NCI-H2227 (cell line): ENCODE measurements around the gene CAPN10.
"Not testable (repeated sequence)": the region's sequence is repeated elsewhere in the genome, so short reads cannot be mapped to it uniquely, and the experiment has no call there.

Experiments used
- DNase-seq: peaks from one replicate; lab custom pipeline; 2025; ENCODE audit not compliant: unreplicated experiment; lab: John Stamatoyannopoulos, UW

The CAPN10 gene, protein sequence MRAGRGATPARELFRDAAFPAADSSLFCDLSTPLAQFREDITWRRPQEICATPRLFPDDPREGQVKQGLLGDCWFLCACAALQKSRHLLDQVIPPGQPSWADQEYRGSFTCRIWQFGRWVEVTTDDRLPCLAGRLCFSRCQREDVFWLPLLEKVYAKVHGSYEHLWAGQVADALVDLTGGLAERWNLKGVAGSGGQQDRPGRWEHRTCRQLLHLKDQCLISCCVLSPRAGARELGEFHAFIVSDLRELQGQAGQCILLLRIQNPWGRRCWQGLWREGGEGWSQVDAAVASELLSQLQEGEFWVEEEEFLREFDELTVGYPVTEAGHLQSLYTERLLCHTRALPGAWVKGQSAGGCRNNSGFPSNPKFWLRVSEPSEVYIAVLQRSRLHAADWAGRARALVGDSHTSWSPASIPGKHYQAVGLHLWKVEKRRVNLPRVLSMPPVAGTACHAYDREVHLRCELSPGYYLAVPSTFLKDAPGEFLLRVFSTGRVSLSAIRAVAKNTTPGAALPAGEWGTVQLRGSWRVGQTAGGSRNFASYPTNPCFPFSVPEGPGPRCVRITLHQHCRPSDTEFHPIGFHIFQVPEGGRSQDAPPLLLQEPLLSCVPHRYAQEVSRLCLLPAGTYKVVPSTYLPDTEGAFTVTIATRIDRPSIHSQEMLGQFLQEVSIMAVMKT

DNA sequence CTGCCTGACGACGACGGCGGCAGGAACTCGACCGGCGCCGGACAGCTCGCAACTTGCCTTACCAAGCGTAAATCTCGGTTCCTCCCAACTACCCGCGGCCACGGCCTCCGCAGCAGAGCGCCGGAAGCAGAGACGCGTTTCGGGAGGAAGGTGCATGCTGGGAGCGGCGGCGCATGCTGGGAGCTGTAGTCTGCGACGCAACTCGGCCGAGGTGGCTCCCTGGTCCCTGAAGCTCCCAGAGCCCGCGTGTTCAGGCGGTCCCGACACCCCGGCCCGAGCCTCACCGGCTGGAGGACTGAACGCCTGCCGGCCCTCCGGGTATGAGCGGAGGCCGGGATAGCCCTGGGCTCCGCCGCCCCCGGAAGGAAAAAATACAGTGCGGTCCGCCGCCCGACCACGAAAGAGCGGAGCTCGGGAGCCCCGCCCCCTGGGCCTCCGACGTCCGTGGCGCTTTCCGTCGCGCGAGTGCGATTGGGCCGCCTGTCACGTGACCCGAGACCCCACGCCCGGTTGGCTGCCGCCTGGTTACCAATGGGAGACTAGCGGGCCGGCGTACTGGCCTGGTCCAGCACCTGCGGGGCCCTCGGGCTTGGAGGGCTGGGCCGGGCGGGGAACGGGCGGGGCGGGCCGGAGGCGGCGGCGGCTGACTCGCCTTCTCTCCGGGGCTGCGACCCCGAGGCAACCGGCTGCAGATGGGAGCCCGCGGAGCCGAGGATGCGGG is at the start of gene CAPN10:
CAPN10 (plus strand) TSS at position 537 of the 721 bp plus-strand sequence; CDS start at position 715, 178 bp downstream.
- peak; percentile 99 for DNase-seq

DNA sequence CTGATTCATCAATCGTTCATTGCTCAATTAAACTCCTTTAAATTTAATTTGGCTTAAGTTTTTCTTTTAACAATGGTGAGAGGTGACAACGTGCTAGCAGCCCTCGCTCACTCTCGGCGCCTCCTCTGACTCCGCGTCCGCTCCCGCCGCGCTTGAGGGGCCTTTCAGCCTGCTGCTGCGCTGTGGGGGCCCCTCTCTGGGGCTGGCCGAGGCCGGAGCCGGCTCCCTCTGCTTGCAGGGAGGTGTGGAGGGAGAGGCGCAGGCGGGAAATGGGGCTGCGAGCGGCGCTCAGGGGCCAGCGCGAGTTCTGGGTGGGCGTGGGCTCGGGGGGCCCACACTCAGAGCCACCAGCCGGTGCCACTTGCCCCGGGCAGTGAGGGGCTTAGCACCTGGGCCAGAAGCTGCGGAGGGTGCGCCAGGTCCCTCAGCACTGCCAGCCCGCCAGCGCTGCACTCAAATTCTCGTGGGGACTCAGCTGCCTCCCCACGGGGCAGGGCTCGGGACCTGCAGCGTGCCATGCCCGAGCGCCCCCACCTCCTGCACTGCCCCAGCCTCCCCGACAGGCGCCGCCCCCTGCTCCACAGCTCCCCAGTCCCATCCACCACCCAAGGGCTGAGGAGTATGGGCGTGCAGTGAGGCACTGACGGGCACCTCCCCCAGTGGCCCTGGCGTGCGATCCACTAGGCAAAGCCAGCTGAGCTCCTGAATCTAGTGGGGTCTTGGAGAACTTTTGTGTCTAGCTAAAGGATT is 48.3 kb upstream of the CAPN10 start:
- DNase-seq: no peak

DNA sequence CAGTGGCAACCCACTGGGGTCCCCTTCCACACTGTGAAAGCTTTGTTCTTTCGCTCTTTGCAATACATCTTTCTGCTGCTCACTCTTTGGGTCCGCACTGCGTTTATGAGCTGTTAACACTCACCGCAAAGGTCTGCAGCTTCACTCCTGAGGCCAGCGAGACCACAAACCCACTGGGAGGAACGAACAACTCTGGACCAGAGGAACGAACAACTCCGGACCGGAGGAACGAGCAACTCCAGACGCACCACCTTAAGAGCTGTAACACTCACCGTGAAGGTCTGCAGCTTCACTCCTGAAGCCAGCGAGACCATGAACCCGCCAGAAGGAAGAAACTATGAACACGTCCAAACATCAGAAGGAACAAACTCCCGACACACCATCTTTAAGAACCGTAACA is 47.4 kb upstream of the CAPN10 start:
- DNase-seq: not testable (repeated sequence)

DNA sequence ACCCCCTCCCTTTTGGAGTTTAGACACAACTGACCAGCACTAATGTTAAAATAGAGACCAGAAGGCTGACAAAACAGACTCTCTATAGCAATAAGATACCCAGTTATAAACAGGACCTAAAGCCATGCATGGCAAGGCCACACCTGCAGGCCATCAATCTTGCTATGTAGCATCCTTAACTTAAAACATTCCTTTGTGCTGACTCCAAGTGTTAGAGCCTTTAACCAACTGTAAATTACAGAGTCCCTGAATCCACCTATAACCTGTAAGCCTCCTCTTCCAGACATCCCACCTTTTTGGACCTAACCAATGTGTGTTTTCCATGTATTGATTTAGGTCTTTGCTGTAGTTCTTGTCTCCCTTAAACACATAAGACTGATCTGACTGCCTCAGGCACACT is 46.6 kb upstream of the CAPN10 start:
- DNase-seq: no peak

DNA sequence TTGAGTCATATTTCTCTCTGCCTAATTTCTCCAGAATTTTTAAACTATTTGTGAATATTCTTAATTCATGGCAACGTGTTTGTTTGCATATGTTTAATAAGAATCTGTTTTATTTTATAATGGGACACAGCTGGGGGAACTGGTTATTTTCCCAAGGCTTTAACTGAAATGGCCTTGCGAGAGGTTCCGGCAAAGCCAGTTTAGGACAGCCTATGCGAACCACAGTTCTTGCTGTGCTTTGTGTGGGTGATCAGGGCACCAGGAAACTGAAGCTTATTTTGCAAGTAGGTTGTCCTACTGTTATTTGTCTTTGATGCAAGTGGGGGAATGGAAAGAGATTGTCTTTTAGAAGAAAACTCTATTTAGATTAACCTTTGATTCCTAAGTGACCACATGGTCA is 35.2 kb upstream of the CAPN10 start:
- no peak for DNase-seq

DNA sequence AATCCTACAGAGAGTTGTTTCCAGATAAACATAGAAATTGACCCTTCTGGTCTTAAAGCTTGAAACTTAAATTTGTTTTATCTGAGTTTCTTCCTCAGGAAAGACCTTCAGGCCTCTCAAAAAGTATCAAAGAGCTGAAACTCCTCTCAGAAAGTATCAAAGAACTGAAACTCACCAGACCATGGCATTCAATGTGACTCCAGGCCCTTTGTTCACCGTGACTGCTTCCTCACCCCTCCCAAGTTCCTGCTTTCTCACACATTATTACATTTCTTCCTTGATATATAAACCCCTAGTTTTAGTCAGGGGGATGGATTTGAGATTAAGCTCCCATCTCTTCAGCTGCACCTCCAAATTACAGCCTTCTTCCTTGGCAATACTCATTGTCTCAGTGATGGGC is 34.7 kb upstream of the CAPN10 start:
- no peak for DNase-seq

DNA sequence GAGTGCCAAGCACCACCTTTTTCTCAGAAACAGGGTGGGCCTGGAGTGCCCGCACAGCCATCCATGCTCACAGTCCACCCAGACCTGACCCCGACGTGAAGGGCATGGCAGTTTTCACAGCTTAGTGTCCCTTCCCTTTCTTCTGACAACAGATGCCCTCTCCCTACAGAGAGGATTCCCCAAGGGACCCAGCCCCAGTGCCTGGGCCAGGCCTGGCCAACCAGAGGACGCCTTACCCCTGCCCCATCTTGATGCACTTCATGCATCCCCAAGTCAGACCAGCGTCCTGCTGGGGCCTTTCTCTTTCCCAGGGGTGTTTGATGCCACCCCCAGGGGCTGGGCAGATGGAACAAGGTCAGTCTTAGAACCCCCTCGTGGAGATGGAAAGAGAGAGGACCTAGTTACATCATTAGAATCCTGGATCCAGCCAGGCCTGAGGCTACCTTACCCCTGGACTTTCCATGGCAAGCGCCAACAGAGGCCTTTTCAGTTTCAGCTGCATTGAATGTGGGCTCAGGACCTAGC is 32.5 kb upstream of the CAPN10 start:
- no peak for DNase-seq

DNA sequence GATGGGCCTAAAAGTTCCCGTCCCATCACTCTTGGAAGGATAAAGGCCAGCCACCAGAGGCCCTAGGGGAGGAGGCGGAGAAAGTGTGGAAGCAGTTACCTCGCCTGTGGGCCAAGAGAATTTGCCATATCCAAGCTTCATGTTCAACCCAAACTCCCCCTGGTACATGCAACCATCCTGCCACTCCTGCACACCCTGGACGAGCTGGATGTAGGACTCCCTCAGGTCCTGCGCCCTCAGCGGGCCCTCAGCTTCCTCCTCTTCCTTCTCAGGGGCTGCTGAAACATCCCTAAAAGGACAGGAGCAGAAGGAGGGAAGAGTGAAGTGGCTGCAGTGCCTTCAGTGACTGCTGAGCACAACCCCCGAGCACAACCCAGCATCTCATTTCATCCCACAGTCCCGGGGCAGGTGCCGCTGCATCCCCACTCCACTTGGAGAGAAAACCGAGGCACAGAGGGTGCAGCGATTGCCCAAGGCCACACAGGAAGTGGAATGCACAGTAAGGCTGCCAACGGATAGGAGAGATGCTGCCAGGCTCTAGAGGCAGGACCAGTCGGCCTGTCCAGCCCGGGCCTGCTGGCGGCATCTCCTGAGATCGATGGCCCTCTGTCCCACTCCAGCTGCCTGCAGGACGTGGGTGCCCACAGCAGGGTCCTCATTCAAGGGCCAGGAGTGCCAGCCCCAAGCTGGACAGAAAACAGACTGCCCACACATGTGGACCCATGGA is 31.6 kb upstream of the CAPN10 start:
- no peak for DNase-seq

DNA sequence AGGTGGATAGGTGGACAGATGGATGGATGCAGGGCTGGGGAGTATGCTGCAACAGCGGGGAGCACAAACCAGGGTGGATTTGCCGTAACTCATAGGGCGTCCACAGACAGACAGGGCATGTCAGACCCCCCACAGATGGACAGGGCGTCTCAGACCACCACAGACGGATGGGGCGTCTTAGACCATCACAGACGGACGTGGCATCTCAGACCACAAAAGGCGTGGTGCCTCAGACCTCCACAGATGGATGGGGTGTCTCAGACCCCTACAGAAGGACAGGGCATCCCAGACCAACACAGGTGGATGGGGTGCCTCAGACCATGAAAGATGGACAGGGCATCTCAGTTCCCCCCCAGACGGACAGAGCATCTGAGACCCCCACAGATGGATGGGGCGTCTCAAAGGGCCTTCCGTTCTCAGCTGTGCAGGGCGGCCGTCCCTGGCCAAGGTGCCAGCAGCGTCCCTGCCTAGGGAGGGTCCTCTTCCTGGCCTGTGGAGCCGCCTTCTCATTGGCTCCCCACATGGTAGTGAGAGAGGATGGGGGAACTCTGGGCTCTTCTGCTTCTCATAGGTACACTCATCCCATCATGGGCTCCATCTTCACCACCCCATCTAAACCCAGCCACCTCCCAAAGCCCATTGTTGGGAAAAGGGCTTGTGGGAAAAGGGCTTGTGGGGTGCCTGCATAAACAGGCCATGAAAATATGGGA is 30.8 kb upstream of the CAPN10 start:
- DNase-seq: no peak

DNA sequence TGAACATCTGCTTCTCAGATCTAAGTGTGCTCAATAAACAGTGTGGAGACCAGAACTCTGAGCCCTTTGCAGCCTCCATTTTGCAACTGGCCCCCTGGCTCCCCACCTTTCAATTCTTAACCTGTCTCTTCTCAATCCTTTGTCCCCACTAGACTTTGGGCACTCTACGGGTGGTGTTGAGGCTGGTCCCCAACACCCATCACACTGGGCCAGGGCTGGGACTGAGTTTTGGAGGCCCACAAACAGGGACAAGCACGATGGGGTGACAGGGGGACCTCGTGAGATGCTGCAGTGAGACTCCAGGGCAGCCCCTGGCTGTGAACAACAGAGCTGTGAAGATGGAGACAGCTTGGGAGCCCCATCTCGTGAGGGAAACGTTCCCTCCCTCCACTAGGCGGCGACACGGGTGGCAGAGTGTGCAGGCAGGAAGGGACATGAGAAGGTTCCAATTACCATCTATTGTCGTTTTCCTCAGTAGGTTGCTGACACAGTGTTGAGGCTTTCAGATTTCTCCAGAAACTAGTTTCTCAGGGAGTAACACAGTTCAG is 29.9 kb upstream of the CAPN10 start:
- DNase-seq: peak; percentile 57

DNA sequence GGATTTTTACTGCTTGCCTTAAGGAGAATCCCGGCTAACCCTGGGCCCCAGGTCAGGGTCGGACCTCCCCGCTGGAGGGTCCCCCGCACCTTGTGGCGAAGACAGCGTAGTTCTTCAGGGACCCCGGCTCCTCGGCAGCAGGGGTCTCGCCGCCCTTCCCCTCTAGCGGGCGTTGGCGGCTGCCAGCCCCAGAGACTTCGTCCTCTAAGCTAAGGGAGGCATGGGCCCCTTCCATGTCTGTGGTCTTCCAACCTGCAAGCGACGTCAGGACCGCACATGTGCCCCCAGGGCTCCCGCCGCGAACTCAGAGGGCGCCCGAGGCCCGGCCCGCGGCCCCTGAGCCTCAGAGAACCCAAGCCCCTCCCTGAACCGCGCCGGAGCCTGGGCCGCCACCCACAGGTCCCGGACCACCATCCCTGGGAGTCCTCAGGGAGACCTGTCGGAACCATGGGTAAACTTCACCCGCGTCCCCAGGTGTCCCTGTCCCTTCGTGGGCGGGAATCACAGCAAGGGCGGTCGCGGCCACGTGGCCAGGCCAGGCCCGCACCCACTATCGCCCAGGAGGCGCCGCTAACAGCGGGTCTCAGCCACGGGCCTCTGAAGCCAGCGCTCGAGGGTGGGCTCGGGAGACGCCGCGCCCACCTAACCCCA is 29.3 kb upstream of the CAPN10 start:
- DNase-seq: no peak

DNA sequence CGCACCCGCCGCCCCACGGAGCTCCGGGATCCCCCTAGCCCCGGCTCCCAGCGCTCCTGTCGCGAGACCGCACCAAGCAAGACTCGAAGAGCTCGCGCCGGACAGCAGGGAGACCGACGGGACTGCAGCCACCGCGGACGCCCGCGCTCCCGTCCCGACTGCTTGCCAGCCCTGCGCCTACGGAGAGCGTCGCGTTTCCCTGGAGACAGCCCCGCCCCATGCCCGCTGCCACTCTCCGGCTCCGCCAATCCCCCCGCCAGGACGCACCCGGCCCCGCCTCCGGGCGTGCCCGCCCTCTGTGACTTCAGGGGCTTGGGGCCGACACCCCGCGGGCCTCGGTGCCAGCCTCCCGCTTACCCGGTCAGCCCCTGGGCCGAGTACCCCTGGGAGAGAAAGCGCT is 28.7 kb upstream of the CAPN10 start, which contains the start of gene ANKMY1:
ANKMY1 (minus strand) TSS at position 181 of the 400 bp plus-strand sequence. CDS start 653 bp downstream, outside the sequence.
- DNase-seq: peak; percentile 71

DNA sequence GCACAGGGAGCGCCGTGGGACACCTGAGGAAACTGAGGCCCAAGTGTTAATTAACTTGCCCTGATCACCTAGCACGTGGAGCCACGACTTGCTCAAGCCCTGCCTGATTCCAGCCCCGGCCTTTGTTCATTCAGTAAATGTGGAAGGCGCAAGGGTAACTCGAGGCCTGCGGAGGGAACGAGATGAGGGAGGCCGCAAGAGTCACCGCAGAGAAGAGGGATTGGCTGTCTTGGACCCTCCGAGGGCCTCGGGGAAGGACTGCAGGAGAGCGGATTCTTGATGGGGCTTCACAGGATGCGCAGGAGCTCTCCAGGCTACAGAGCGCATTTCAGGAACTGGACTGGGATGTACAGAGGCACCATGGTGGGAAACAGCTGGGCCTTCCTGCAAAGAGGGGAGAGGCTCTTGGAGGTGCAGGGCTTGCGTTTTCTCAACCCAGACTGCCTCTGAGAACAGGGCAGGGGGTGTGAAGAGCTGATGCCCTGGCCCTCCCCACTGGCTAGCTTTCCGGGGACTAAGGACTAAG is 28.2 kb upstream of the CAPN10 start:
- no peak for DNase-seq

DNA sequence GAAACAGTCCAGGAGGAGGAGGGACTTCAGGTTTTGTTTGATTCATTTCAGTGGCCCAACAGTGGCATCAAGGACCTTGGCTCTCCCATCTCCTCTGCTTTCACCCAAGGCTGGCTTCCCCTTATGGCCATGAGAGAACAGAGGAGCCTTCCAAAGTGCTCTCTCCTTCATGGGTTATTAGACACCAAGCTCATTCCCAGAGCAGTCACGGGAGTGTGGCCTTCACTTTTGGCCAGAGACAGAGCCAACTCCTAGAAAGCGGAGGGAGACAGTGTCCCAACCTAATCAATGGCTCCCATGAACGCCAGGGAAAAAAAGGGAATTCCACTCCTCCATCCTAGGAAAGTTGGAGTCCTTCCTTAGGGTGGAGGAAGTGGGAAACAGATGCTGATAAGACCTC is 27.2 kb upstream of the CAPN10 start:
- DNase-seq: no peak

DNA sequence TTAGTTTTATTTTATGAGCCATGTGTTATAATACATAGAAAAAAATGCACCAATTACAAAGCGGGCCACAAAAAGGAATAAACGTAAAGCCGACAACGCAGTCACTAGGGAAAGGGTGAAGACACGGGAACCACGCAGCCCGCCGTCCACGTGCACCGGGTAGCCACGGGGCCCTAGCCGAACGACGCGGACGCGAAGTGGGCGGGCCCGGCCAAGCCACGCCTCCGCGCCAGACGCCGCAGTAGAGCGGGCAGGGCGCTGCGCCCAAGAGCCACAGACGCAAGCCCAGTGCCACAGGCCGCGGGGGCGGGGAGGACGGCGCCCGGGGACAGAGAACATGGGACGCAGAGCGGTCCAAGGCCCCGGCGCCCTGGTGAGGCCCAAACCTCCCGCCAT is 26.5 kb upstream of the CAPN10 start, which contains the start of gene DUSP28:
DUSP28 (plus strand) TSS at position 274 of the 396 bp plus-strand sequence. CDS start 328 bp downstream, outside the sequence.
- DNase-seq: peak; percentile 93

DNA sequence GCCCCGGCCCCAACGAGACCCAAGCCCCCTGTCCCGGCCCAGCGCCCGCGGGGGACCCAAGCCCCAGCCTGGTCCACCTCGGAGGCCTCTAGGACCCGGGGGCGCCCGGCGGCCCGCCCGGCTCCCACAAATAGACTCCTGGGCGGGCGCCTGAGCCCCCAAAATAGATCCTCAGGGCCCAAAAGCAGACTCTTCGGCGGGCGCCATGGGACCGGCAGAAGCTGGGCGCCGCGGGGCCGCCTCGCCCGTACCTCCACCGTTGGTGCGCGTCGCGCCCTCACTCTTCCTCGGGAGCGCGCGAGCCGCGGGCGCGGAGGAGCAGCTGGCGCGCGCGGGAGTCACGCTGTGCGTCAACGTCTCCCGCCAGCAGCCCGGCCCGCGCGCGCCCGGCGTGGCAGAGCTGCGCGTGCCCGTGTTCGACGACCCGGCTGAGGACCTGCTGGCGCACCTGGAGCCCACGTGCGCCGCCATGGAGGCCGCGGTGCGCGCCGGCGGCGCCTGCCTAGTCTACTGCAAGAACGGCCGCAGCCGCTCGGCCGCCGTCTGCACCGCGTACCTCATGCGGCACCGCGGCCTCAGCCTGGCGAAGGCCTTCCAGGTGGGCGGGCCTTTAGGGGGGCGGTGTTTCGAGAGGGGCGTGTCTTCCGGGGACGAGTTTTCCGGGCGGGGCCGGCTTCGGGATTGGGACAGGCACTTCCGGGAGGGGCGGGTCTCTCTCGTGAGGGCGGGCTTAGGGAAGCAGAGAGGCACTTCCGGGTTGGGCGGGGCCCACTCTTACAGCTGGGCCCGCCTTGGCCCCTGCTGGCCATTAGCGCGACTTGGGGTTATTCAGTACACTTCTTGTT is 25.8 kb upstream of the CAPN10 start:
- peak; percentile 99 for DNase-seq

DNA sequence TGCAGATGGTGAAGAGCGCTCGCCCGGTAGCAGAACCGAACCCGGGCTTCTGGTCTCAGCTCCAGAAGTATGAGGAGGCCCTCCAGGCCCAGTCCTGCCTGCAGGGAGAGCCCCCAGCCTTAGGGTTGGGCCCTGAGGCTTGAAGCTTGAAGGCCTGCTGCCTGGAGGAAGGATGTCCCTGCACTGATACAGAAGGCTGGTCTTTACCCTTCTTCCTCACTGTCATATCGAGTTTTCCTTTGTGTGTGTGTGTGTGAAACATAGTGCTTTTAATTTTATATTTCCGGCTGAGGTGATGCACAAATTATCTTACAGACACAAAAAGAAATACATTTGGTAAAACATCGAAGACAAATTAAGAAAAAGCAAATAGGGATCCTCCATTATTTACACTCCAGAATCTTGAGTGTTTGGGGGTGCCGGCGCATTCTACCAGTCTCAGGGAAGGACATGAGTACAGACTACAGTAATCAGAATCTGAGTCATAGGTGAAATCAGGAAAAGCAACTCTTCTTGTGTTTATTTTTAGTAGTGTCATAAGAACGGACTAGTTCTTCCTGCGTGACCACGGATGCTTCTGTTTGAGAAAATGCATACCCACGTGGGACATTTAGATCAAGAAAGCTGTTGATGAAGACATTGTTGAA is 25.1 kb upstream of the CAPN10 start:
- DNase-seq: no peak
